ENCODE results near the gene AKR1A1.

- TF ChIP-seq EZH2phosphoT487 (IDR thresholded peaks at IDR 0.05; ENCODE audit: borderline replicate concordance, low read length) (no peak), CTCF (IDR thresholded peaks at IDR 0.05; ENCODE audit: low read depth, low read length, poor library complexity, severe bottlenecking) (no peak)
Measured at GRCh38 chr1:45526135-45526644, 24.4 kb upstream of the AKR1A1 start.
